Activated T-helper 1 cell treated with Interleukin-2 at 50 U/mL for 16 hours (primary cell): ENCODE measurements around the gene TBCC.

ENCODE experiments used
- DNase-seq: peaks from one replicate; pipeline ENCODE4 v3.0.0-alpha.2; 2020; ENCODE audit warnings: low read depth

The TBCC gene

DNA sequence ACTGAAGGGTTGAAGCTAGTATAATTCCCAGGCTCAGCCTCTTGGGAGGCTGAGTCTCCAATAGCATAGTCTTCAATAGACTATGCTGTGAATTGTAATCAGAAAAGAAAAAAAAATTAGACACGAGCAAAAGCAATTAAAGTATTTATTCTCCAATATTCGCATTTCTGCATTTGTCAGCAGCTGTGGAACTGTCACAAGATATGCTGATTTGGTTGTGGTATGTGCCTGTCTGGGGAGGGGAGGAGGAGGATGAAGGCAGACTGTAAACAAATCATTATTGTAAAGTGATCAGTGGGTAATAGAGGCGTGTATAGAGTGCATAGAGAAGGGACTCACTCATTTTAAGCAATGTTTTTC lies 25.8 kb upstream of the TBCC start:
- no peak for DNase-seq

DNA sequence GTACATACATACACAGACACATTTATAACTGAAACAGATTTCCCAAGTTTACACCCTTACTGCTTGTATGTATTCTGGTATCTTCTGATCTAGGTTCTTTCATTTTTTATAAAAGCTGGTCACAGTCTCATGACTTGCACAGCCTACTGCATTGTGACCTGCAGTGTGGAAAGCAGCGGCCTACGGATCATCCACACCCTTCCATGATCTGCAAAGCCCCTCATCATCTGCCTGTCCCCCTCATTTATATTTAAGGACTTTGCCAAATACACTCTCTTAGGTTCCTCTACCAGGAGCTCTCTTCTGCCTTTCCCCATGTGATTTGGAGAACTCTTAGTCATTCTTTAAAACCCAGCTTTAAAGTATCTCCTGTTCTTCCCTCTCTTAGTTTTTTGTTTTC lies 23.9 kb upstream of the TBCC start:
- no peak for DNase-seq

DNA sequence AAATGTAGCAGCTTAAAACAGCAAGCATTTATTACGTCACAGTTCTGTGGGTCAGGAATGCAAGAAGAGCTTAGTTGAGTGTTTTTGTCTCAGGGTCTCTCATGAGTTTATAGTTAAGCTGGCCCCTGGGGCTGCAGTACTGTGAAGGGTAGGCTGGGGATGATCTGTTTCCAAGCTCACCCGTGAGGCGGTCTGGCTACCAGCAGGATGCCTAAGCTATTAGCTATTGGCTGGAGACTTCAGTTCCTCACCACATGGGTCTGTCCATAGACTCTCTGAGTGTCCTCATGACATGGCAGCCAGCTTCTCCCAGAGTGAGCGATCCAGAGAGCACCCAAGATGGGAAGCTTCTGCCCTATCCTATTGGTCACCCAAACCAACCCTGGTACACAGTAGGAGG lies 23.1 kb upstream of the TBCC start:
- no peak for DNase-seq

DNA sequence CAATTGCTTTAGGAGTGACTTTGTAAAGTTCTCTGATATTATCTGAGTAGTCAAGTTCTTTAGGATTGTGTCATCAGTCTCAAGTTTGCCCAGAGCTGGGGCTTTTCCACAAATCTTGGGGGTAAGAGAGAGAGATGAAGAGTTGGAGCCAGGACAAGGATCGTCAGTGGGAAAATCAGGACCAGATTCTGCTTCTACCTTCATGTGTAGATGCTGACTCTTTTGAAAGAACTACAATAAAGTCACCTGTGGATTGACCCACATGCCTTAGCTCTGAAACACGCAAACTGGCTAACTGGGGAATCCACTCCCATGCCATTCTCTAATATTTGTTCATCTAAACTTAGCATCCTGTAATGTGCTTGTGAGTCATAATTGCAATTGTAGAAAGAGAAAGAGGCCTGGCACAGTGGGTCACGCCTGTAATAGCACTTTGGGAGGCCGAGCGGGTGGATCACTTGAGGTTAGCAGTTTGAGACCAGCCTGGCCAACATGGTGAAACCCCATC lies 20.3 kb upstream of the TBCC start:
- DNase-seq, result no peak

DNA sequence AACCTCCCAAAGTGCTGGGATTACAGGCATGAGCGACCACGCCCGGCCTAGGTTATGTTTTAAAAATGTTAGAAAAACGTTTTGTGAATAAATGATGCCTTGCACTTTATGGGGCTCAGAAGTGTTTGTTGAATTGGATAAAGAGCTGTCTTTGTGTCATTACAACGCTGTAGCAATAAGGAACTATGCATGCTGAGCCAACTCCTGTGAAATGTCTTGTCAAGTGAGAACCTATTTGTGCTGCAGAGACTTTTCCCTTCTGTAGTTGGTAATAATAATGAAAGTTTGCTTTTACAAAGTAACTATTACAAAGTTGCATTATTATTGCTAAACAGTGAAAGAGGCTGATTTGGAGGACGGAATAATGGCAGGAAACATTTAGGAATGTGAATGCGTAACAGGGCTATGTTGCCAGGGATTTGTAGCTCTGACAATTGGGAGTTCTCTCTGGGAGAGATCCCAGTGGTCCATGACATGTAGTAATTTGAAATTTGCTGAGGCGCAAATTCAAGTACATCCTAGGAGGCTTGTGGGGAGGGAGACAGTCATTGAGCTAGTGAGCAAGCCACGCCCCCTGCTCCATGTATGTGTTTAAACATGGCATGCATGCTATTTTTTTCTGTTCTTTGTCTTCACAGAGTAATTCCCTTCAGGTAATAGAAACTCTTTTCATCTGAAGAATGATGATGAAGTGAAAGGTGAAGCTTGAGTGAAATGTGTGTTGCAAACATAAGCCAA lies 19.2 kb upstream of the TBCC start:
- DNase-seq, result no peak

DNA sequence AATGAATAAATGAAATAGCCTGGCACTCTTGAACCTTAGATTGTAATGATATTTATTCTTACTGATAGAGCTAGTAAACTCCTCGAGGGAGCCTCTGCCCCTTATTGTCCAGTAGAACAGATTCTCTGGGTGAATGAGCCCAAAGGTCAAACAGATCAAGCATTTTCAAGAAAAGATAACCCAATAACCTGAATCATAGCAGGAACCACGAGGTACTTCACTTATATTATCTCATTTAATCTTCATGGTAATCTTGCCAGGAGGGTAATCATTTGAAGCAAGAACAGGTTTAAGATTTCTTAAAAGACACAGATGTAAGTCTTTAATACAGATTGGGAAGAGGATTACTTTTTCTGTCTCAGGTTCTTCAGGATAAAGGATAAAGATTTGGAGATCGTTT lies 17.0 kb upstream of the TBCC start:
- DNase-seq, result no peak

DNA sequence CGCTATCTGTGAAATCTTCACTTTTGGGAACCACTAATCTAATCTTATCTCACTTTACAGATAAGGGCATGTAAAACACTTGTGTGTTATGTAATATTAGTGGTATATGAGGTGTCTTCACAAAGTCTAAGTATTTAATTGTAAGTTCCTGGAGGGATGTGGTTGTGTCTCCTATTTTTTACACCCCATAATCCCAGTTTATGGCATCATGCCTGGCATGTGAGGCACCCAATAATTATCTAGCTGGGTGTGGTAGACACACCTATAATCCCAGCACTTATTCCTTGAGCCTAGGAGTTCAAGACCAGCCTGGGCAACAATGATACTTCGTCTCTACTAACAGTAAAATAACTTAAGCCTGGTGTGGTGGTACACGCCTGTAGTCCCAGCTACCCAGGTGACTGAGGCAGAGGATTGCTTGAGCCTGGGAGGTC lies 16.5 kb upstream of the TBCC start:
- no peak for DNase-seq

GRCh38 chr6:42761287-42762067 lies 15.6 kb upstream of the TBCC start:
- DNase-seq, result no peak

DNA sequence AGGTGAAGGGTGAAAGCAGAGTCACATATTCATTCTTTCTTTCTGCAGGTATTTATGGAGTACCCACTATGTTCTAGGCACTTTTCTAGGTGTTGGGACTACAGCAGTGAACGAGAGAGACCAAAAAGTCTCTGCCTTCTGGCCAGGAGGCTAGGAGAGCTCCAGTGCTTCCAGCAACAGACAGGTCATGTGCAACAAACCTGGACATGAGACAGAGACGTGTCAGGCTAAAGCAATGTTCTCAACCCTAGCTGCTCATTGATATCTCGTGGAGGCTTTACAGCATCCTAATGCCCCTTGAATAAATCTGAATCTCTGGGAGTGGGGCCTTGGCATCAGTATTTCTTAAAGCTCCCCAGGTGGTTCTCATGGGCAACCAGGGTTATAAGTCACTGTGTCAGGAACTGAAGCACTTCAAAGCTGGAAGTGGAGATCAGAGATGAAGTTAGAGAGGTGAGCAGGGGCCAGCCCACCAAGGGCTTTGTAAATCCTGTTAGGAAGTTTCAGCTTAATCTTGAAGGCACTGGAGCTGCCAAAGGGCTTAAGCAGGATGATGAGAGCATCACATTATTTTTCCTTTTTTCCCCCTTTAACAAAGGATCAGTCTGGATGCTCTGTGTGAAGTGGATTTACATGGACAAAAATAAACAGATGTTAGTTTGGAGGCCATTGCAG lies 13.0 kb upstream of the TBCC start:
- no peak for DNase-seq

DNA sequence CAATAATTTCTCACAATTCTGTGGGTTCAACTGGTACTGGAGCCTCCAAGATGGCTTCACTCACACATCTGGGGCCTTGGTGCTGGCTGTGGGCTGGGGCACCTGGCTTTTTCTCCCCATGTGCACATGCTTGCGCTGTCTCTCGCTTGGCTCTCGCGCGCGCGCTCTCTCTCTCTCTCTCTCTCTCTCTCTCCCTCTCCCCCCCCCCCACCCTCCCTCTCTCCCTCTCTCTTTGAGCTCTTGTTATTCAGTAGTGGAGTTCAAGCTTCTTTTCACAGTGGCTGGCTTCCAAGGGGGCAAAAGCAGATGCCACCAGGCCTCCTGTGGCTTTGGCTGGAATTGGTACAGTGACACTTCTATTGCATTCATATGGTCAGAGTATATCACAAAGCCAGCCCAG lies 10.8 kb upstream of the TBCC start:
- no peak for DNase-seq

DNA sequence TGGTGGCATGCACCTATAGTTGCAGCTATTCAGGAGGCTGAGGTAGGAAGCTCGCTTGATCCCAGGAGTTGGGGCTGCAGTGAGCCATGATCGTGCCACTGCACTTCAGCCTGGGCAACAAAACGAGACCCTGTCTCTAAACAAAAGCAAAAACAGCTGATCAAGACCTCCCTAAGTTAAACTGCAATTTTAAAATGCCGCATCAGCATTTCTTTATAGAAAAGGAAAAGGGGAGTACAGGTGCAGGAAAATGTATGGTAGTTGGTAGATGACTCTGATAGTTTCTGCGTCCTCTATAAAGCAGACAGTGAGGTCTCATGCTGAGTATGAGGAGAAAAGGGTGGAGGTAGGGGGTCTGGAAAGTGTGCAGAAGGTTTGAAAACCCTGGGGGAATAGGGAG lies 8.9 kb upstream of the TBCC start:
- DNase-seq, result no peak

DNA sequence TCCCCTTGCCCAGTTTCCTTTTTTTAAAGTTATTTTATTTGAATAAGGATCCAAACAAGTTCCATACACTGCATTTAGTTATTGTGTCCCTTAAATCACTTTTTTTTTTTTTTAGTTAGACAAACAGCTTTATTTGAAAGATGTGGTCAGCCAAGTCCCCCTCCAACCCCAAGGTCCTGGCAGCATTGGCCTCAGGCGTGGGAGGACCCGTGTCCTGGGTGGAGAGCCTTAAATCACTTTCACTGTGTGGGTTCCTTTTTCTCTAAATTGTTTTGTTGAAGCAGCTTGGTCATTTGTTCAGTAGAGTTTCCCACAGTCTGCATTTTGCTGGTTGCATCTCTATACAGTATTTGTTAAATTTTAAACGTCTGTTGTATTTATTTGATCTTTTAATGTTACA lies 5.2 kb upstream of the TBCC start:
- no peak for DNase-seq

DNA sequence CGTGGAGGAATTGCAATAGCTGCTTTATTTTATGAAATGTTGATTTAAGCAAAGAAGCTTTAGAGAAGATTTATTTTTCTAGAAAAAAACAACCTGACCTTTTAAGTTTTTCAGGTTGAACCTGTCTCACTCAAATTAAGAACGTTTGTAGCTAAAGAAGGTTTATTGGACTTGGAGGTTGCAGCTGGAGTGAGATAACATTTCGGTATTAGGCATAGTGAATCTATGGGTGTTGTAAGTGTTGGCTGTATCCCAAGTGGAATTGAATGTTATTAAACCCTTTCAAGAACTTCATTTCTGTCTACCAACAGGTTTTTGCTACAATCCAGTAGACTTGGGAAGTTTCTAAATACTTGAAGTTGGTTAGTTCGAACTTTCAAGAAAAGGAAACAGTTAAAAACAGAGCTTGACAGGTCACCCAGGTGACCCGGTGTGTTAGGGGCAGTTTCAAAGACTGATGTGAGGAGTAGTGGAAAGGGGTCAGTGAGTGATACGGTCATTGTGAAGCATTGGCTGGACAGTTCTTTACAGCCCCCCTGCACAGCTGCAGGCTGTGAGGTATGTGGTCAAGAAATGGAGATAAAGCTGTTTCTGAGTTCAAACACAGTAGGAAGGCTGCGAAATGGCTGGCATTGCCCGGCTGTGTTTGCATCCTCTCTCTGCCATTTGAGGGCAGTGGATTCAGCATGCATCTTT lies 2.4 kb upstream of the TBCC start:
- no peak for DNase-seq

- peak; percentile 71 for DNase-seq
These were observed 824 bp upstream of the TBCC start for GRCh38 chr6:42746463-42747391.

DNA sequence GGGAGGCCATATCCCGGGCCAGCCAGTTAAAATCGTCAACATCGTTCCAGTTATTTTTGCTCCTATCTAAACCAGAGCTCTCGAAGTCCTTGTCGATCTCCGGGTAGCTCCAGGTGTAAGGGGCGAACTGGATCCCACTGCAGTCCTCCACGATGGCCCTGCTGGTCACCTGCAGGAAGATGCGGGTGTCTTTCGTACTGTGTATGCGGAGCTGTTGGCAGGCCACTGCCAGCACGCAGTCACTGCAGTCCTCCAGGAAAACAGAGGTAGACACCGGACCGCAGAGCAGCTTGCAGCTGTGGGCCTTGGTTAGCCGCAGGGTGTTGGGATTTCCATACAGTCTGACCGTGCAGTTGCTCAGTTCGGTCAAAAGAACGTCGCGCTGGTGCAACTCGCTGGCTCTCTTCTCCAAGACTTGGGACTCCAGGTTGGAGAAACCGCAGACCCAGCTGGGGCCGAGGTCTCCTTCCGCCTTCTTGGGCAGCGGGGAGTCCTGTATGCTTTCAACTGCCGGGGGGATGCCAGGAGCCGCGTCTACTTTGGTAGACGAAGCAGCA lies 742 bp downstream of the TBCC start:
- peak; percentile 4 for DNase-seq

- no peak for DNase-seq
These were observed 1.5 kb downstream of the TBCC start for GRCh38 chr6:42744351-42744893.

- DNase-seq, result no peak
These were observed 3.6 kb downstream of the TBCC start for GRCh38 chr6:42742116-42742894.

GRCh38 chr6:42740725-42741124 lies 5.2 kb downstream of the TBCC start:
- DNase-seq, result no peak

- DNase-seq, result no peak
These were observed 9.9 kb downstream of the TBCC start for GRCh38 chr6:42735976-42736375.
